ENCODE data around the gene DROSHA. TPM values are rescaled to one million over a fixed set of nuclear protein-coding genes. Genes with fewer than 3 reads are reported as not detected.

DROSHA gene
- total RNA-seq, 1 experiment from 2014 or later: 106 TPM

GRCh38 chr5:31477971-31478370, 53.9 kb downstream of the DROSHA start:
- H3K18ac ChIP-seq (ENCODE audit: insufficient read length, low read depth, low read length): no peak overlapping the region
- H3K79me2 ChIP-seq (ENCODE audit: insufficient read depth, low read length): no peaks in the 10 kb centered on the region; the same call in 1 of the 2 replicates
- H3K4me2 ChIP-seq (ENCODE audit: insufficient read depth, insufficient read length, low read length): no peak overlapping the region
- no peaks in the 10 kb centered on the region for H3K27me3 Mint-ChIP-seq (ENCODE audit: low read depth)
- H3K4me1 Mint-ChIP-seq: no peaks in the 10 kb centered on the region
- no peaks in the 10 kb centered on the region for H3K23me2 ChIP-seq (ENCODE audit: insufficient read length, low read depth, low read length, poor library complexity, severe bottlenecking)
- H3K14ac ChIP-seq (ENCODE audit: insufficient read depth, low read length): no peak overlapping the region
- H3K56ac ChIP-seq (ENCODE audit: insufficient read length, low read depth, low read length): no peak overlapping the region
- no peak overlapping the region for H3K4ac ChIP-seq (ENCODE audit: low read depth, low read length)
- no peaks in the 10 kb centered on the region for H3K9me3 ChIP-seq (ENCODE audit: control insufficient read depth, low read depth, low read length)
- no peak overlapping the region for H3K4me3 Mint-ChIP-seq
- H3K4me1 ChIP-seq (ENCODE audit: insufficient read depth, low read length): no peaks in the 10 kb centered on the region
- H3K9ac ChIP-seq (ENCODE audit: extremely low read depth, insufficient read length, low read length): no peak overlapping the region
- H3K9me3 Mint-ChIP-seq: no peaks in the 10 kb centered on the region
- no peaks in the 10 kb centered on the region for H3K27me3 ChIP-seq (ENCODE audit: insufficient read depth, low read length)
- H2BK15ac ChIP-seq (ENCODE audit: low read depth, low read length): no peak overlapping the region
- no peak overlapping the region for H2BK20ac ChIP-seq (ENCODE audit: low read depth, low read length, poor library complexity, severe bottlenecking)
- no CpG with 5 or more reads among the region's 5 CpGs for WGBS (ENCODE audit: extremely low coverage, insufficient read length, low lambda C conversion rate)
- H4K8ac ChIP-seq (replicated peaks; ENCODE audit: insufficient read length, low read depth, low read length): no peak overlapping the region
- no peaks in the 10 kb centered on the region for H4K20me1 ChIP-seq (ENCODE audit: control insufficient read depth, insufficient read depth, insufficient read length)
- H2BK5ac ChIP-seq (ENCODE audit: insufficient read length, low read length): no peak overlapping the region
- DNase-seq: no peak
- no peak overlapping the region for H2AFZ ChIP-seq (ENCODE audit: low read length)
- H4K5ac ChIP-seq (ENCODE audit: insufficient read length, low read depth, low read length): no peak overlapping the region
- H2AK5ac ChIP-seq (ENCODE audit: insufficient read length, low read length): no peak overlapping the region
- H3K27ac ChIP-seq (ENCODE audit: insufficient read length, low read depth, low read length): no peak overlapping the region
- H3K36me3 Mint-ChIP-seq (ENCODE audit: insufficient read depth in 1 of 3, low read depth in 3 of 3): peaks cover 0 to 23% (median 9%) of the 10 kb centered on the region in 3 experiments; a peak in 6 of 7 replicates
- no peak overlapping the region for H2BK12ac ChIP-seq (ENCODE audit: insufficient read length, low read depth, low read length)
- H3K79me1 ChIP-seq (ENCODE audit: insufficient read depth, low read depth, low read length, poor library complexity, severe bottlenecking): no peaks in the 10 kb centered on the region
- H3K23ac ChIP-seq (ENCODE audit: insufficient read length, low read depth, low read length): no peak overlapping the region
- no peak overlapping the region for H4K91ac ChIP-seq (ENCODE audit: insufficient read length, low read depth, low read length)
- H3K27ac Mint-ChIP-seq: no peak overlapping the region
- H2BK120ac ChIP-seq (ENCODE audit: low read depth, low read length, poor library complexity, severe bottlenecking): no peak overlapping the region
- H3T11ph ChIP-seq (ENCODE audit: low read length): no peak overlapping the region
- TF ChIP-seq CTCF (conservative IDR thresholded peaks at IDR 0.05): no peak

All from H9 (cell line).